ENCODE measurements around the gene THSD7B.

The THSD7B gene

DNA sequence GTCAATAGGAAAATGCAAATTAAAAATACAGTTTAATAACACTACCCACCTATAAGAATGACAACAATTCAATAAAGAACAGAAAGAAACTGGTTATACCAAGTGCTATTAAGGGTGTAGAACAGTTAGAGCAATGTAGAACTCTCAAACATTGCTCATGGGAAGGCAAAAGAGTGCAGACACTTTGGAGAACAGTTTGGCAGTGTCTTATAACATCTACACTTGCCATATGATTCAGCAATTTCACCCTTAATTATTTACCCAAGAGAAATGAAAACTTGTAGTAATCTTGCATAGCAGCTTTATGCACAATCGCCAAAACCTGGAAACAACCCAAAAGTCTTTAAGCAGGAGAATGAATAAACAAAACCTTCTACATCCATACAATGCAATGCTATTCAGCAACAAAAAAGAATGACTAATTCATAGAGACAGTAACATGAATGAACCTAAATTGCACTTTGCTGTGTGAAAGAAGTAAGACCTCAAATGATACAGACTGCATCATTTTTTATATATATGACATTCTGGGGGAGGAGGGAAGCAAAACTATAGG, 455.2 kb downstream of the THSD7B start:
- ChIA-PET CTCF (no interaction called here), POLR2A (ENCODE audit: low non-redundant PET) (no interaction called here)
- no peak overlapping the region for H3K27ac ChIP-seq
- TF ChIP-seq, protein P1, sequence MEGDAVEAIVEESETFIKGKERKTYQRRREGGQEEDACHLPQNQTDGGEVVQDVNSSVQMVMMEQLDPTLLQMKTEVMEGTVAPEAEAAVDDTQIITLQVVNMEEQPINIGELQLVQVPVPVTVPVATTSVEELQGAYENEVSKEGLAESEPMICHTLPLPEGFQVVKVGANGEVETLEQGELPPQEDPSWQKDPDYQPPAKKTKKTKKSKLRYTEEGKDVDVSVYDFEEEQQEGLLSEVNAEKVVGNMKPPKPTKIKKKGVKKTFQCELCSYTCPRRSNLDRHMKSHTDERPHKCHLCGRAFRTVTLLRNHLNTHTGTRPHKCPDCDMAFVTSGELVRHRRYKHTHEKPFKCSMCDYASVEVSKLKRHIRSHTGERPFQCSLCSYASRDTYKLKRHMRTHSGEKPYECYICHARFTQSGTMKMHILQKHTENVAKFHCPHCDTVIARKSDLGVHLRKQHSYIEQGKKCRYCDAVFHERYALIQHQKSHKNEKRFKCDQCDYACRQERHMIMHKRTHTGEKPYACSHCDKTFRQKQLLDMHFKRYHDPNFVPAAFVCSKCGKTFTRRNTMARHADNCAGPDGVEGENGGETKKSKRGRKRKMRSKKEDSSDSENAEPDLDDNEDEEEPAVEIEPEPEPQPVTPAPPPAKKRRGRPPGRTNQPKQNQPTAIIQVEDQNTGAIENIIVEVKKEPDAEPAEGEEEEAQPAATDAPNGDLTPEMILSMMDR (conservative IDR thresholded peaks at IDR 0.05; ENCODE audit: low read depth), result no peak
- DNase-seq (ENCODE audit: low spot score), result no peak

DNA sequence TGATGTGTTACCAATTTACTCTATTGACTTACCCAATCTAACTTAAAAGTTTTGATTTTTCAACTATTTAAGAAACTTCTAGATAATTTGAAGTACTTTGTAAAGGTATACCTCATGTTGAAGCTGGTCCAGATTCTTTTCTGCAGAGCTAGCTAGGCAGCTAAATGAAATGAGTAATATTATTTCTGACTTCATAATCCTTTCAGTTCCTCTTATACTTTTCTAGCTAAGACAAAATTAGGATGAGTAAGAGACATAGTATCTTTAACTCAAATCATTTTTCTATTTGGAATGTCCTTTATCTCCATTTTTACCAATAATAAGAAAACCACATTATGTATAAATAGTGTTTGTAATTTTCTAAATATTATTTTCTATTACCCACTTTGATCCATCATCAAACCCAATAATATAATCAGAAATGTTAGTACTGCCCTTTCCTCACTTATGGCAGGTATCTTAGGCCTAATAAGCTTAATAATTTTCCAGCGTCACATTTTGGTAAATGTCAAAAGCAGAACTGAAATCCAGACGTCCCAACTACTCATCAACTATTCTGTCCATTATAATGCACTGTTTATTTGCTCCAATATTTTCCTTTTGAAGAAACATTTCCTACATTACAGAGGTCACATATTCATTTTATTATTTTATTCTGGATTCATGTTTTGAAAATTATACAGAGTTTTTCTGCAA, 456.6 kb downstream of the THSD7B start:
- no peak for DNase-seq (ENCODE audit: low spot score)
- TF ChIP-seq, protein P1 (conservative IDR thresholded peaks at IDR 0.05; ENCODE audit: low read depth), result no peak
- no peak overlapping the region for H3K27ac ChIP-seq
- POLR2A ChIA-PET (ENCODE audit: low non-redundant PET), result no interaction called here
- CTCF ChIA-PET, result interaction anchor here (0.6 kb wide), 2 partner anchors 10 to 690 kb away, joined by 3 read pairs; no protein-coding TSS in a partner anchor

DNA sequence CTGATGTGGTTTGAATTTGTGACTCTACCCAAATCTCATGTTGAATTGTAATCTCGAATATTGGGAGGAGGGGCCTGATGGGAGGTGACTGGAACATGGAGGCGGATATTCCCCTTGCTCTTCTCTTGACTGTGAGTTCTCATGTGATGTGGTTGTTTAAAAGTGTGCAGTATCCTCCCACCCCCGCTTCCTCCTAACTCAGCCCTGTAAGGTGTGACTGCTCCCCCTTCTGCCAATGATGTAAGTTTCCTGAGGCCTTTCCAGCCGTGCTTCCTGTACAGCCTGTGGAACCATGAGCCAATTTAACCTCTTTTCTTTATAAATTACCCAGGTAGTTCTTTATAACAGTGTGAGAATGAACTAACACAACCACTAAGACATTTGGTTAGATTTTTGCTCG, 458.4 kb downstream of the THSD7B start:
- TF ChIP-seq, protein P1 (conservative IDR thresholded peaks at IDR 0.05; ENCODE audit: low read depth), result no peak
- no peak for DNase-seq (ENCODE audit: low spot score)
- no peak overlapping the region for H3K27ac ChIP-seq
- CTCF ChIA-PET, result no interaction called here
- POLR2A ChIA-PET (ENCODE audit: low non-redundant PET), result no interaction called here

DNA sequence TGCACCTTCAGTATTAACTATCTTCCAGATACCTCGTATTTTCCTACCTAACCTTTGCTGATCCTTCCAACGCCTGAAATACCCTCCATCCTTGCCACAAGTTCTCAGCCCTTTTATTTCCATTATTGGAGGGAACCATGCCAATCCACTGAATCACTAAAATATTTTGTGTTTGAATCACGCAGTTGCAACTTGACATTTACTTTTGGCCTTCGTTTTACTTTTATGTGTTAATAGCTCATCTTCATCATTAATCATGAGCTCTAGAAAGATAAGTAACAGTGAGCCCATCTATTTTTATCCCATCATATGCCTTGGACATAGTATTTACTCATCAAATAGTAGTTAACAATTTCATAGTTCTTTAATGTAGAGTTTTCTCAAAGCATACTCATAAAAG, 463.2 kb downstream of the THSD7B start:
- CTCF ChIA-PET, result no interaction called here
- POLR2A ChIA-PET (ENCODE audit: low non-redundant PET), result no interaction called here
- peak; percentile 34 for DNase-seq (ENCODE audit: low spot score)
- H3K27ac ChIP-seq, result no peak overlapping the region
- TF ChIP-seq, protein P1 (conservative IDR thresholded peaks at IDR 0.05; ENCODE audit: low read depth), result no peak

DNA sequence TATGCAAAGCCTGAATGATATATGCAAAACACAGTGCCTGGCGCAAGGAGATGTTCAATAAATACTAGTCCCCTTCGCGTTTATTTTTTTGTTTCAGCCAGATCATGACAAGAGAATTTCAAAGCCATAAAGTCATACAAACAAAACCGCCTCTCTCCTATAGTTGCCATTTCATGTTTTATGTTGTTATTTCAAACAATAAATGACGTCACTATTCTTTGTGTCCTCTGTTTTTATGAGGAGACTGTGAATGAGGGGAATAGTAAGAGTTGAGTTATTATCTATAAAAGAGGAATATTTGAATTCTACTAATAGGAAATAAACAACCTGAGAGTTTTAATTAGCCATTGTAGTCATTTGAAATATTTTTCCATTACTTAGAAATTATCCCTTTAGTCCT, 464.5 kb downstream of the THSD7B start:
- H3K27ac ChIP-seq, result no peak overlapping the region
- CTCF ChIA-PET, result no interaction called here
- POLR2A ChIA-PET (ENCODE audit: low non-redundant PET), result no interaction called here
- DNase-seq (ENCODE audit: low spot score), result no peak
- TF ChIP-seq, protein P1 (conservative IDR thresholded peaks at IDR 0.05; ENCODE audit: low read depth), result no peak

GRCh38 chr2:137231628-137232027, 466.3 kb downstream of the THSD7B start:
- no peak for DNase-seq (ENCODE audit: low spot score)
- CTCF ChIA-PET, result interaction anchor here (0.6 kb wide), 1 partner anchor 137 kb away, joined by 5 read pairs; no protein-coding TSS in a partner anchor
- H3K27ac ChIP-seq, result no peak overlapping the region
- POLR2A ChIA-PET (ENCODE audit: low non-redundant PET), result no interaction called here
- TF ChIP-seq, protein P1 (conservative IDR thresholded peaks at IDR 0.05; ENCODE audit: low read depth), result no peak

All from RWPE1 (cell line).